GM21619 (cell line): ENCODE results near the gene ERG.

Experiments
- ATAC-seq: cut with Tn5 transposase; IDR thresholded peaks from one replicate; pipeline ENCODE4 v1.9.1; 2021; ENCODE audit not compliant: unreplicated experiment

ERG gene

GRCh38 chr21:38396325-38396724 is 102.0 kb downstream of the ERG start:
- ATAC-seq, result no peak

GRCh38 chr21:38395581-38395980 is 102.7 kb downstream of the ERG start:
- ATAC-seq, result no peak

DNA sequence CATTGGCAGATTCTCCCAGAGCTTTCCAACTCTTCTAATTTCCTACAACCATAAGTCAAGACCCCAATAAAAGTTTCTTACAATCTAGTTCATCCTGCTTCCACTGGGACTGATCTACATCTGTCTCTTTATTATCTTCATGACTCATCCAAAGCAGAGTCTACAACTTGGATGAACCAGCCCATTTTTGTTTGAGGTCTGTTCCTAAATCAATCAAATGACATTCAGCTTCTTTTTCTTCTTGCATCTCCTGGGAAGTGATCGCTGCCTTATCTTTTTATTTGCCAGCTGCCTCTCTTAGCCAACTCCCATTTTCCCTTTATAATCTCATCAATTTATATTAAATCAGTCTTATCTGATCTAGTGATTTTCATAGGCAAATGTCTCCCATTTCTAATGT is 105.6 kb downstream of the ERG start:
- no peak for ATAC-seq

- ATAC-seq, result no peak
These were observed 108.4 kb downstream of the ERG start for GRCh38 chr21:38389896-38390295.

GRCh38 chr21:38389354-38389676 is 109.0 kb downstream of the ERG start:
- no peak for ATAC-seq

- ATAC-seq, result no peak
These were observed 109.5 kb downstream of the ERG start for GRCh38 chr21:38388647-38389353.

GRCh38 chr21:38388203-38388602 is 110.1 kb downstream of the ERG start:
- no peak for ATAC-seq

DNA sequence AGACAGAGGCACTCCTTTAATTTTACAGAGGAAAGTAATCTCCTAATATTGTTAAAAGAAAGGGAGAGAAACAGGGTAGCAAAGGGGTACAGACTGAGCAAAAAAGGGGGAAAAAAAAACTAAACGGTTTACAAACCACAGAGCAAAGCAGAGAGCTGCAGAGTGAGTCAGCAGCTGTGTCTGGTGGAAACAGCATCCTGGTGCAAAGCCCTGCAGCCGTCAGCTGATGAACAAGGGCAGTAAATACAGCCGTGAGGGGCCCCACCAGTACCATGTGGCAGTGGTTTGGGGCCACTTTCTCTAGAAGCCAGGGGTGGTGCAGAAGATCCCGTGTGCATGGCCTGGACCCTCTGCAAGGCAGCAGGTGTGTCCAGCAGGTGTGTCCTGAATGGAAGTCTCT is 111.3 kb downstream of the ERG start:
- no peak for ATAC-seq

DNA sequence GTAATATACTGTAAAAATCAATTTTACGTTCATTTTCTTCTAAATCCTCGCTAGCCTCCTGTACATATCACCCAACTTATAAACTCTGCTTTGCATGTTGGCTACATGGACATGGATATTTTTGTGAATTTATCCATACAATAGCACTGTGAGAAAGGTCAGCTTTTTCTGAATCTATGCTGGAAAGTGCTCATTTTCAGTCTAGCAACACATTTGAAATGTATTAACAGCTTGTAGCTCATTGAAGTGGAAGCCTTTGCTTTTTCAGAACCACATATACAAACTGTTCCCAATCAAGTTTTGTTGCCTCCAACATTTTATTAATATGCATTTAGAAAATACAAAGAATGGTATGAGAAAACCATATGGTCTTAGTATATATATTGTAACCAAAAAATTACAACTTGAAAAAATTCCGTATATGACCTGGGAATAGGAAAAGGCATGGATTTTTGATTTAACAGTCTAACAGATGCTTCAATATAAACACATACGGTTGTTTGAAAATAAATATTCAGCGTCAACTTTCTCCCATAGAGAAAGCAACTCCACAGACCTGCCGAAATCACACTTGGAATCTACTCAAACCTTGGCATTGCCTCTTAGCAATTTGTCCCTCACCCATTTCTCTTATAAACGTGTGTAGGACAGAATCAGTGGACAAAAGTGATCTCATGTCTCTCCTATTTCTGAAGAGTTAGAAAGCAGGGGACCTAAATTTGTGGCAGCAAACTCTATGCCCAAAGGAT is 112.7 kb downstream of the ERG start:
- no peak for ATAC-seq

DNA sequence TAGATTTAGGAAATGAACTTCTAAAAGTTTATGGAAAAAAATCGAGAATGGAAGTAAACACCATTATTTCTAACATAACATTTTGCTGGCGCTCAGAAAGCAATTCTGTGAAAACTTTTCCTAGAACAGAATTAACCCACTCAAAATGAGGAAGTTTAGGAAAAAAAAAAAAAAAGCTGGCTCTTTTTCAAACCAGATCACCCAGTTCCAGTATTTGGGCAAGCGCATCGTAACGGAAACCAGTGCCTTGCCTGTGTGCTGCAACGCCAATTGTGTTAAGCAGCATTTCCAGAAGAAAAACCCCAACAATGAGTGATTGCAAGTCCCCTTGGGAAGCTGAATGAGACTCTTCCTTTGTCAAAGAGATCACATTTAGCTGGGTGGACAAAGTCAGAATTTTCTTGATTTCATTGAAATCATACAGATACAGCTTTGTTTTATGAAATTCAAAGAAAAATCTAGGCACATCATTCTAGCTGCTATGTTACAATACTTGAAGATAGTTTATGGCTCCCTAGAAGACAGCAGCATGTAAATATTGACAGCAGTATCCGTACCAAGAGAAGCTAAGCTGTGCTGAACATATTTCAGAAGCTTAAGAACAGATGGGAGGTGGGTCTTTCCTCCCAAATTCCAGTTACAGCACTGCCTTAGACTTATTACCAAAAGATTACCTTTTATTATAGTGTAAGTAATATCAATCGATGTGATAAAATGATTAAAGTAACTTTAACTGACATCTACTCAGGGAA is 113.4 kb downstream of the ERG start:
- ATAC-seq, result no peak

DNA sequence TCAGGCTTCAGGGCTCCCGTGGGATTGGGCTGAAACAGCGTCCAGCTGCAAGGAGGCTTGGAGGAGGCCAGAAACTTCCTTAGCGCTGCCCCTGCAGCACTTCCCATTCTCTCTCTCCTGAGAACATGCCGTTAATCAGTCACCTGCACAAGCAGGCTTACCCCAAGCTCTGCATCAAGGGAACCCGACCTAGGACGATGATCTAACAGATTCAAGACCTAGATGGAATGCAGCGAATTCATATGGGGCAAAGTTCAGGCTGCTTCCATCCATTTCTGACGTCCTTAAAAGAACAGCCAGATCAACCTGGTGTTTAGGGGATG is 114.1 kb downstream of the ERG start:
- no peak for ATAC-seq

DNA sequence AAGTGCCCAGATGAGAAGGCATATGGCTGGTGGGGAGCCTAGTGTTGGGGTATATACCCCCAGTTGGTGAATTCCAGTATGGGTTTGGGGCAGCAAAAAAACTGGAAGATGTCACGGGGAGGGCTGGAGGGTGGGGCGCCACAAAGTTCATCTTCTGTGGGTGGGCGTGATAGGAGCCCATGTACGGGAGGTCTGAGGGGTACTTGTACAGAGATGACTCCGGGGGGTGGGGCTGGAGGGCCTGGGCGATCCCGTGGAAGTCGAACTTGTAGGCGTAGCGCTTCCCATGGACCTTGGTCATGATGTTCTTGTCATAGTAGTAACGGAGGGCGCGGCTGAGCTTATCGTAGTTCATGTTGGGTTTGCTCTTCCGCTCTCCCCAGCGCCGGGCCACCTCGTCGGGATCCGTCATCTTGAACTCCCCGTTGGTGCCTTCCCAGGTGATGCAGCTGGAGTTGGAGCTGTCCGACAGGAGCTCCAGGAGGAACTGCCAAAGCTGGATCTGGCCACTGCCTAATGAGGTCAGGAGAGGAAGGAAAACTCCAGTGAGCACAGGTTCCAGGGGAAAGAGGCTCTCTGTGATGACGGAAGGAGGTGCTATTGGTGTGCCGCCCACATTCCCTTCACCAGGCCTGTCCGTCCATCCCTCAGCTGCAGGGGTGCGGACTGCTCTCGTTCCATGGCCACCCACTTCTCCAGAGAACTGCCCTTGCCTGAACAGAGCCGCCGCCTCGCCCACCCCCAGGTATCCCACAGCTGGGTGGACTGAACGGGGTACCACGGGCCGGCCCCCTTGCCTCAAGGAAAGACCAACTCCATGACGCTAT is 114.7 kb downstream of the ERG start:
- no peak for ATAC-seq

DNA sequence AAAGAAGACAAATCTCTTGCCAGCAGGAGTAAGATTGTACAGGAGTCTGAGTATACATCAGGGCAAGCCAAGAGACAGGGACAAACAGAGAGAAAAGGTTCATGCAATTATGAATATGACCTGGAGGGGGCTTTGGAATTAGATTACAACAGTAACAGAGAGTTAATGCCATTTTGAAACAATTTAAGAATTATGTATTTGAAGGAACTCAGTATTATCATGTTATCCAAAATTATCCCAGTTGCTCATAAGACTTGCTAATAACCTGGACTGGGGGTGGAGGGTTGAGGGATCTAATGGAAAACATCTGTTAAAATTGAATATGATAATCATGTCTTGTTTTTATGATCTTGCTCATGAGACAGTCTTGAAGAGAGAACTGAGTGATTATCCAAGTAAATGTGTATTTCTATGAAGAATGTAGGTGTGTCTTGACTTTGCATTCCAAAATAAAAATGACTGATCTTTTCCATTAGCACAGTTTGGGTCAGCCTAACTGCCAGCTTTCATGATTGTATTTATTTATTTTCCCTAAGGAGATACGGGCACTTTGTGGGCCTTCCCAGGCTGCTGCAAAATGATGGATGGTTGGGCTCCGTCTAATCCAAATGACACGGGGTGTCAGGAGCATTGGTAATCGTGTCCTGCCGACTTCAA is 117.7 kb downstream of the ERG start:
- no peak for ATAC-seq

DNA sequence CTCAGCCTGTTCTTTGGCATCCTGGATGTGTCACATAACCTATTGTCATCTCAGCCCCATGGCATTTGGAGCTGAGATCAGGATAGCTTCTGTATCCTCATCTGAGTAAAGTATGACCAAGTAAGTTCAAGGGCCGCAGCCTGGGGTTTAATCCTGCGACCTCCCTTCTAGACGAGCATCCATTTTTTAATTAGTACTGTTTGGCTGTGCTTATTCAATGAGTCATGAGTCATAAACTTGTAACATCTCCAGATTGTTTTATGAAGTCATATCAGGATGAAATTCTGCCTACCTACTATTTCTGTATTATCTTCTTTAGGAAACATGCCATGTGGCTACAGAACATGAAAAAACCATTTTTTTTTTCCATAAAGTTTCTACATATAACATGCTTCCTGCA is 119.1 kb downstream of the ERG start:
- no peak for ATAC-seq

- no peak for ATAC-seq
These were observed 120.8 kb downstream of the ERG start for GRCh38 chr21:38377165-38378088.

GRCh38 chr21:38376693-38377092 is 121.6 kb downstream of the ERG start:
- no peak for ATAC-seq

- no peak for ATAC-seq
These were observed 122.0 kb downstream of the ERG start for GRCh38 chr21:38376235-38376634.

DNA sequence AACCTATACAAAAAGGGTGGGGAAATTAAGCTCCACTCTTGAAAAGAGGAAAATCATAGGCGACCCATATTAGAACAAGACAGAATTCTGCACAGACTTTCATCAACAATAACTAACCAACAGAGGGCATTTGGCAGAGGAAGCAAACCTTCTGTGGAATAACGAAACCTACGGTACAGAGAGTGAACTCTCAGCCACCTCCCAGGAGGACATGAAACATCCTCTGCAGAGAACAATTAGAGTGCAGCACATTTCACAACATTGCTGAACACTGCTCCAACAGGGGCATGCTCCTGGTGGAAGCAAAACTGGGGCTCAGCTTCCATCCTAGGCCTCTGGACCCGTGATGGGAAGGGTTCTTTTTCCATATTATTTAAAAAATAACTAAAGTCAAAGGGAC is 130.6 kb downstream of the ERG start:
- no peak for ATAC-seq

DNA sequence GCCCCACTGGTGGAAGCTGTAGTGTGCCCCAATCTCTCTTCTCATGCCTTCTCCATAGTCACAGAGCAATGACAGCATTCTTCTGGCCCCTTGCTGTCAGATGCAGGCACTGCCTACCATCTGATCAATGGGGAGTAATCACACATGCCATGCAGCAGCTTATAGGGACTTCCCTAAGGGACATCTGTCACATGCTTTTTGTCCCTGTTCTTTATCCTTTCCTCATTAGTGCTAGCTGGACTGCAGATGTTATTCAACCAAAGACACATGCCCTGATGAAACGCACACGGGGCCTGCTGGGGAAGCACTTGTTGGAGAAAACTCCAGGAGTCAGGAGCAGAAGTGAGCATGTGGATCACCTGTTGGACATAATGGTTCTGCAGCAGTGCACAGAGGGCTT is 132.8 kb downstream of the ERG start:
- no peak for ATAC-seq

DNA sequence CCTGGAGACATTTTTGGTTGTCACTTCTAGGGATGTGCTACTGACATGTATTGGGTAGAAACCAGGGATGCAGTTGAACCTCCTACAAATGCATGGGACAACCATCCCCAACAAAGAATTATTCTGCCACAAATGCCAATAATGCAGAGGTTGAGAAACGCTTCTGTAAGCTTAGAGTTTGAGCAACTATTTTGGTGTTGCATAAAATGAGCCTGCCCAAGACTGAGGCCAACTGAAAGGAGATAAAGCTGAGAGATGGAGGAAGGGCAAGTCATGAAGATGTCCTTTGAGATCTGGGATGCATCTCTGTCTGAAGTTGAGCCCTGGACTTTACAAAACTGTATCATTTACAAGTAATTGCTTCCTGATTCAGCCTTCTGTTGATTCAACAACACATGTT is 134.6 kb downstream of the ERG start:
- no peak for ATAC-seq
